ENCODE measurements around the gene CECR2. TPM values are rescaled to one million over a fixed set of nuclear protein-coding genes. Genes with fewer than 3 reads are reported as not detected.
"Not testable (repeated sequence)": the region's sequence is repeated elsewhere in the genome, so short reads cannot be mapped to it uniquely, and the experiment has no call there.

The CECR2 gene
- total RNA-seq, 4 donors from 2014 or later: 1.8 to 2.7 (median 2.2) TPM

- intact Hi-C loops (cut with DNase I; ENCODE audit: low total_unique reads): no loop called here
- no peak for DNase-seq (ENCODE audit: low spot score in 2 of 2)
- WGBS, 2 donors: 91 to 92% methylated on average over 3 of the region's 3 CpGs
- no peak overlapping the region for H3K4me3 ChIP-seq (ENCODE audit: low read depth, poor library complexity, severe bottlenecking)
- no peak for TF ChIP-seq CTCF (IDR thresholded peaks at IDR 0.05)
- TF ChIP-seq POLR2A (IDR thresholded peaks at IDR 0.05): no peak
These were observed 138.8 kb downstream of the CECR2 start for GRCh38 chr22:17508110-17508509.

DNA sequence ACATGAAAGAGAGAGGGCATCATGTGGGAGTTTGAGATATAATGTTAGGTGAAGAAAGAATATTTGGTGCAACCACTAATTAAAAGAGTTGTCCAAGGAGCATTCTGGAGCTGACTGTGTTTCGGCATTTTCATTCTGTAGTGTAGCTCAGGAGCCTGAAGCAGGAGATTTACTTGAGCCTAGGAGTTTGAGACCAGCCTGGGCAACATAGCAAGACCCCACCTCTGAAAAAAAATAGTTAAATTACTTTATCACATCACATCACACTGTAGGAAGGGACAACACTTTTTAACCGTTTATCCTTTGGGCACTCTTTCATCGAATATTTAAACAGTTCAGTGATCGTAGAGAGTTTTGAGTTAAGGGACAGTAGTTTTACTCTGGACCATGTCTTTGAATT, 143.7 kb downstream of the CECR2 start:
- TF ChIP-seq CTCF (IDR thresholded peaks at IDR 0.05): no peak
- TF ChIP-seq POLR2A (IDR thresholded peaks at IDR 0.05): no peak
- DNase-seq (ENCODE audit: low spot score in 2 of 2): no peak
- 89 to 91% methylated on average over 4 of the region's 4 CpGs for WGBS, 2 donors
- intact Hi-C loops (cut with DNase I; ENCODE audit: low total_unique reads): no loop called here
- H3K4me3 ChIP-seq (ENCODE audit: low read depth, poor library complexity, severe bottlenecking): no peak overlapping the region

GRCh38 chr22:17513612-17514011, 144.4 kb downstream of the CECR2 start:
- TF ChIP-seq POLR2A (IDR thresholded peaks at IDR 0.05) (no peak), CTCF (IDR thresholded peaks at IDR 0.05) (no peak)
- intact Hi-C loops (cut with DNase I; ENCODE audit: low total_unique reads): no loop called here
- WGBS, 2 donors: 25 to 28% methylated on average over 2 of the region's 2 CpGs
- DNase-seq (ENCODE audit: low spot score in 2 of 2): no peak
- H3K4me3 ChIP-seq (ENCODE audit: low read depth, poor library complexity, severe bottlenecking): no peak overlapping the region

DNA sequence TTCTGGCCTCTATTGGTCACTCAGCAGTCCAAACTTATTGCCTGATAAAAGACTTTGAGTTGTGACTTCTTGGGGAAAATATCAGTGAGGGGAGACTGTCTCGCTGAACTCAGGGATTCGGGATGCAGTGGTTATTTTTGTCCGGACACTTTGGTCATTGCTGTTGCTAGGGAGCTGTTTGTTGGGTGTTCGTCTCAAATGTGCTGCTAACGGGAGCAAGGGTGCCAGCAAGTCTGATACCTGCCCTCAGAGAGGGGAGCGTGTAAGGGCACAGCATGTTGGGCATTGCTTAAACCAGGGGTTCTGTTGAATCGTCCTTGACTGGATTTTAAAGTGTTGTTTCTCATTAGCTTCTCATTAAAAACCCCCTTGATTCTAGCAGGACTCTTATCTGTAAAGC, 144.8 kb downstream of the CECR2 start:
- no peak overlapping the region for H3K4me3 ChIP-seq (ENCODE audit: low read depth, poor library complexity, severe bottlenecking)
- WGBS, 2 donors: 72 to 73% methylated on average over 7 of the region's 7 CpGs
- peak in 1 of 2 donors; percentile 36 for DNase-seq (ENCODE audit: low spot score in 2 of 2)
- intact Hi-C loops (cut with DNase I; ENCODE audit: low total_unique reads): no loop called here
- TF ChIP-seq CTCF (IDR thresholded peaks at IDR 0.05) (no peak), POLR2A (IDR thresholded peaks at IDR 0.05) (no peak)

GRCh38 chr22:17518406-17518805, 149.1 kb downstream of the CECR2 start:
- 53 to 68% methylated on average over 3 of the region's 3 CpGs for WGBS, 2 donors
- TF ChIP-seq POLR2A (IDR thresholded peaks at IDR 0.05): no peak
- no peak for TF ChIP-seq CTCF (IDR thresholded peaks at IDR 0.05)
- no peak overlapping the region for H3K4me3 ChIP-seq (ENCODE audit: low read depth, poor library complexity, severe bottlenecking)
- peak in 1 of 2 donors; percentile 32 for DNase-seq (ENCODE audit: low spot score in 2 of 2)
- intact Hi-C loops (cut with DNase I; ENCODE audit: low total_unique reads): no loop called here

DNA sequence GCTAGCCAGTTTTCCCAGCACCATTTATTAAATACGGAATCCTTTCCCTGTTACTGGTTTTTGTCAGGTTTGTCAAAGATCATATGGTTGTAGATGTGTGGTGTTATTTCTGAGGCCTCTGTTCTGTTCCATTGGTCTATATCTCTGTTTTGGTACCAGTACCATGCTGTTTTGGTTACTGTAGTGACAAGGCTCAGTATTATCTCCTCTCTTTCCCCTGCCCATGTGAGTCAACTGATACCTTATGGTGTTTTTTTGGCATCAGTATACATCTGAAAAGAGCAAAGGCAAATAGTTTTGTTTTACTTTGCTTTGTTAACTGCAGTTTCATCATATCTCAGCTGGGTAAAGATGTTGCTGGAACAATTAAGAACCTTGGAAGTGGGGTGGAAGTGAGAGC, 152.7 kb downstream of the CECR2 start:
- H3K4me3 ChIP-seq (ENCODE audit: low read depth, poor library complexity, severe bottlenecking); intact Hi-C loops (cut with DNase I; ENCODE audit: low total_unique reads); DNase-seq (ENCODE audit: low spot score in 2 of 2): not testable (repeated sequence)
- WGBS, 2 donors: 91 to 93% methylated on average over 1 of the region's 1 CpG
